Mucosa of gallbladder (tissue), 1 donor: ENCODE data around the gene SHF. TPM values are rescaled to one million over a fixed set of nuclear protein-coding genes. Genes with fewer than 3 reads are reported as not detected.

Source experiments
- DNase-seq: peaks from one replicate; pipeline ENCODE4 v3.0.0-alpha.2; 2020; ENCODE audit warnings: low spot score
- total RNA-seq: library from RNA; stranded (reverse); gene quantifications from one replicate; pipeline ENCODE4 v1.2.1, GENCODE V29; 2021
- donor health status: DM: no; HTN: no; CAD: no.

Gene SHF
- total RNA-seq, 1 donor from 2014 or later = 10.4 TPM

DNA sequence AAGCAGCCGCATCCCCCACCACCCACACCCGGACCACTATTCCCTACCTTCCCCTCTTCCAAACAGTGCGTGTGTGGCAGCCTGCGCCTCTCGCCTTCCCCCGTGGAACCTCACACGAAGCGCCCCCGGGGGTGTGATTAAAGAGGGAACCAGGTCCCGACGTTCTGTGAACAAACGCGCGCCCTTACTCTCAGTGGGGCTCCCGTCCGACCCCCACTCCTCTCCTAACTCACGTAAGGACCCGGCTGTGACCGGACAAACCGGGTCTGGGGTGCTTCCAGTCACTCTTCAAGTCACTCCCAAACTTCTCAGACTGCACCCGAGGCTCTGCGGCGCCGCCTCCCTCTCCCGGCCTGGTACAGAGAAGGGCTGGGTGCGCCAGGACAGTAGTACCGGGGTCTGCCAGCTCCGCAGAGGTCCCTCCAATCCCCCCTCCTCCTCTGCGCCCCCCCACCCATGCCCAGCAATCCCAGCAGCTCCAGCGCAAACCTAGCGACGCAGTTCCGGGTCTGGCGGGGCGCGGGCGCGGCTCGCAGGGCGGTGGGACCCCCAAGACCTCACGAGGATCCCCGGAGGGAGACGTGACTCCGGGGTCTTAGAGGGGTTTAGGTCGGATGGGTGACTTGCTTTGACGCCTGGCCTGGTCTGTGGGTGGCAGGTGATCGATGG lies 58.7 kb downstream of the SHF start:
- DNase-seq = no peak

- DNase-seq = no peak
These were observed 61.1 kb downstream of the SHF start for GRCh38 chr15:45126535-45127158.

DNA sequence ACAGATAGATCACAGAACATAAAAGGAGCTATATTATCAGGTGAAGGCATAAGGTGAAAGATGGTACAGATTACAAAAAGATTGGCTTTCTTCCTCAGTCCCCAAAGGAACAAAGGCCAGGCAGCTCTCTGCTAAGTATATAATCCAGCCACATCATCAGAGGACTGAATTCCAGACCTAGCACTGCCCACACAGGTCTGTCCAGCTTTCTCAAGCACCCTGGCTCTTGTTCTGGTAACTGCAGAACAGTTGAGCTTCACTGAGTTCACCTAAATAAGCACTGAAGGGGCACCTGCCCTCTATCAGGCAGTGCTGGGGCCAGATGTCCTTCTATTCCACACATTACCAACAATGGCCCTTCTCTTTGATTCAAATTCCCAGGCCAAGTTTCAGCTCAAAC lies 64.4 kb downstream of the SHF start:
- DNase-seq = no peak

- DNase-seq = no peak
These were observed 65.0 kb downstream of the SHF start for GRCh38 chr15:45122719-45123118.

GRCh38 chr15:45121706-45122417 lies 65.9 kb downstream of the SHF start:
- DNase-seq = no peak

GRCh38 chr15:45121020-45121419 lies 66.7 kb downstream of the SHF start:
- DNase-seq = no peak

DNA sequence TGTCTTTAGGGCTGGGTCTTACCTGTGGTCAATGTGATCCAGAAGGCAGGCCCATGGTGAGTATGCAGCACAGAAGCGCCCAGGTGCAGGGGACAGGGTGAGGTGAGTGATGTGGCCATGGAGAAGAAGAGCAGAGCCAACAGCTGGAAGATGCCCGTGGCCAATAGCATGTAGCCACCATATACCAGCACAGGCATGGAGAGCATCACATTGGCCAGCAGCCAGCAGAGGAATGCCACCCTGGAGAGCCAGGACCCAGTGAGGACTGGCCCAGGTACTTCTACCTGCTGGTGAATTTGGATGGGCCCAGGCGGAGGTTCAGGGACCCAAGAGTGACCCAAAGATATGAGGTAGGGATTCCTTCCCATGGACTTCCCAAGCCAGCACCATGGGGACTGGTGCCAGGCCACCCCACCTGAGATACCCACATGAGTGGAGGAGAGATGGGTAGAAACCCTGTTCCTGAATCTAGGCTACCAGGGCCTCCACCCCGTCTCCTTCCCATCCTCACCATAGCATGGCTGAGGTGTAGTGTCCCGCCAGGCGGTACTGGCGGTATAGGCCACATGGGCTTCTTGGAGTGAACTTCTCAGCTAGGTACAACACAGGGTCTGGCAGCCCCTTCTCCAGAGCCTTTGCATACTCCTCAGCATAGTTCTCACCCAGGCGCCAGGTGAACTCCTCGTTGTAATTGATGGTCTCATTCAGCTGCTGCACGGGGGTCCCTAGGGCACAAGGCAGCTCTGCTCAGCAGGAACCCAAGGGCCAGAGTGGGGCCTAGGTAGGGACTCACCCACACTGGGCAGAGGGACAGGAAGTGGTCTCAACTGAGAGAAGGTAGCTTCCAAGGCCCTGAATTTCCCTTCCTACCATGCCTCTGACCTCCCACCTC lies 67.4 kb downstream of the SHF start:
- no peak for DNase-seq

DNA sequence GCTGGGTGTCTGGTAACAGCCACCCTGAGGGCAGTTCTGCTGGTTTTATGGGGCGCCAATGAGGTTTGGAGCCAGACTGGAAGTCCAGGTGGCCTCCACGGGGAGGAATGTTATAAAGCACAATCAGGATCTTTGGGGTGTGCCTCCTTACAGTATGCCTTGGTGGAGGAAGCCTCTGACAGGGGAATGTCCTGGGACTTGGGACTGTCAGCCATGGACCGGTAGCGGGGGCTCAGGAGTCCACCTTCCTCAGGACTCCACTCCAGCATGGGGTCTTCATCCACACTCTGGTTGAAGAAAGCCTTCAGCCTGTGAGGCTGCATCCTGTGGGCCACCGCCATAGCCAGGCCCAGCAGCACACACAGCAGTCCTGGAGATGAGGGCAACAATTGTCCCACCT lies 68.8 kb downstream of the SHF start:
- no peak for DNase-seq

DNA sequence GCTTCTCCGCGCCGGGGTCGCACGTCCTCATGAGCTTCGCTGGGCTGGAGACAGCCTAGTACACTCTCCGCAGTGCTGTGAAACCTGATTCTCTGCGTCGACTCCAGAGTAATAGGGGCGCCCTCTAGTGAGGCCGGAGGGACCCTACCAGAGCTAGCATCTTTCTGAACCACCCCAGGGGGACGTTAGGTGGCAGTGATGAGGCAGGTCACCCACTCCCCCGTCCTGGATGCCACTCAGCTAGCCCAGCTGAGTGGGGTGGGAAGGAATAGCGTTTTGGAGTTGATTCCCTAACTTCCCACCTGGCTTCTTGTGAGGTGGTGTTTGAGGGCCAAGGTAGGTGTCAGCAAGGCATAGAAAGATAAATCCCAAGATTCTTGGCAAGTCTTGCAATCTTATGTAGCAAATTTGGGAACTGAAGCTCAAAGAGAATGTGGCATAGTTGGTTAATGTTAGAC lies 69.6 kb downstream of the SHF start:
- peak; percentile 92 for DNase-seq

DNA sequence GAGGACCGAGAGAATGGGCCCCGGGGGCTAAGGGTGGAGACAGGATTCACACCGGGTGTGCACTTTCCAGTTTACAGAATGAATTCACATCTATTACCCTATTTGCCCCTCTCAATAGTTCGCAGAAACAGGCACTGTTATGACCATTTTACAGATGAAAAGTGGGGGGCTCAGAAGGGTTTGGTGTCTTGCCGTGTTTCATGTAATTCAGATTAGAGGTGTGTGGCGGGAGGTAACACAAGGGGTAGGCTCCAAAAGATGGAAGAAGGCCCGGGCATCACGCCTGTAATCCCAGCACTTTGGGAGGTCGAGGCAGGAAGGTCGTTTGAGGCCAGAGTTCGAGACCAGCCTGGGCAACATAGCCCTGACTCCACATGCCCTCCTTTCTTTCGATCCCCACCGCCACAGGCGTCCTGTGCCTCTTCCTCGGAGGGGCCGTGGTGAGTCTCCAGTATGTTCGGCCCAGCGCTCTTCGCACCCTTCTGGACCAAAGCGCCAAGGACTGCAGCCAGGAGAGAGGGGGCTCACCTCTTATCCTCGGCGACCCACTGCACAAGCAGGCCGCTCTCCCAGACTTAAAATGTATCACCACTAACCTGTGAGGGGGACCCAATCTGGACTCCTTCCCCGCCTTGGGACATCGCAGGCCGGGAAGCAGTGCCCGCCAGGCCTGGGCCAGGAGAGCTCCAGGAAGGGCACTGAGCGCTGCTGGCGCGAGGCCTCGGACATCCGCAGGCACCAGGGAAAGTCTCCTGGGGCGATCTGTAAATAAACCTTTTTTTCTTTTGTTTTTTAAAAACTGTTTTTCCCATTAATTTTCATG lies 70.2 kb downstream of the SHF start:
- no peak for DNase-seq

Other genes with a start within 250 kb of the SHF start
- gene TERB2, start 231.3 kb downstream of the SHF start, total RNA-seq = not detected
- 36.4 TPM for gene SORD, start 164.8 kb downstream of the SHF start, total RNA-seq
- gene DUOX2, start 73.8 kb downstream of the SHF start, total RNA-seq = 366 TPM
- gene DUOXA2, start 73.6 kb downstream of the SHF start, total RNA-seq = 87.1 TPM
- gene DUOXA1, start 58.1 kb downstream of the SHF start, total RNA-seq = 10.6 TPM
- 23.4 TPM for gene DUOX1, start 58.0 kb downstream of the SHF start, total RNA-seq
- 86.6 TPM for gene SLC28A2, start 64.3 kb upstream of the SHF start, total RNA-seq
- 136 TPM for gene GATM, start 190.6 kb upstream of the SHF start, total RNA-seq